ENCODE results near the gene LAMTOR3.

LAMTOR3 gene

GRCh38 chr4:99843413-99843812, 50.8 kb downstream of the LAMTOR3 start:
- in situ Hi-C loops (cut with MboI; ENCODE audit: low pct_unique_long_range_greater_than_20kb, low sequenced_read_pairs, unreplicated experiment), result no loop called here
- DNase-seq (ENCODE audit: low spot score), result no peak
- TF ChIP-seq, protein P1, sequence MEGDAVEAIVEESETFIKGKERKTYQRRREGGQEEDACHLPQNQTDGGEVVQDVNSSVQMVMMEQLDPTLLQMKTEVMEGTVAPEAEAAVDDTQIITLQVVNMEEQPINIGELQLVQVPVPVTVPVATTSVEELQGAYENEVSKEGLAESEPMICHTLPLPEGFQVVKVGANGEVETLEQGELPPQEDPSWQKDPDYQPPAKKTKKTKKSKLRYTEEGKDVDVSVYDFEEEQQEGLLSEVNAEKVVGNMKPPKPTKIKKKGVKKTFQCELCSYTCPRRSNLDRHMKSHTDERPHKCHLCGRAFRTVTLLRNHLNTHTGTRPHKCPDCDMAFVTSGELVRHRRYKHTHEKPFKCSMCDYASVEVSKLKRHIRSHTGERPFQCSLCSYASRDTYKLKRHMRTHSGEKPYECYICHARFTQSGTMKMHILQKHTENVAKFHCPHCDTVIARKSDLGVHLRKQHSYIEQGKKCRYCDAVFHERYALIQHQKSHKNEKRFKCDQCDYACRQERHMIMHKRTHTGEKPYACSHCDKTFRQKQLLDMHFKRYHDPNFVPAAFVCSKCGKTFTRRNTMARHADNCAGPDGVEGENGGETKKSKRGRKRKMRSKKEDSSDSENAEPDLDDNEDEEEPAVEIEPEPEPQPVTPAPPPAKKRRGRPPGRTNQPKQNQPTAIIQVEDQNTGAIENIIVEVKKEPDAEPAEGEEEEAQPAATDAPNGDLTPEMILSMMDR (IDR thresholded peaks at IDR 0.05; ENCODE audit: extremely low read depth, insufficient read depth, missing control alignments), result no peak

- no peak for DNase-seq (ENCODE audit: low spot score)
- TF ChIP-seq, protein P1 (IDR thresholded peaks at IDR 0.05; ENCODE audit: extremely low read depth, insufficient read depth, missing control alignments), result no peak
- in situ Hi-C loops (cut with MboI; ENCODE audit: low pct_unique_long_range_greater_than_20kb, low sequenced_read_pairs, unreplicated experiment), result no loop called here
These were observed 53.1 kb downstream of the LAMTOR3 start for GRCh38 chr4:99841129-99841528.

DNA sequence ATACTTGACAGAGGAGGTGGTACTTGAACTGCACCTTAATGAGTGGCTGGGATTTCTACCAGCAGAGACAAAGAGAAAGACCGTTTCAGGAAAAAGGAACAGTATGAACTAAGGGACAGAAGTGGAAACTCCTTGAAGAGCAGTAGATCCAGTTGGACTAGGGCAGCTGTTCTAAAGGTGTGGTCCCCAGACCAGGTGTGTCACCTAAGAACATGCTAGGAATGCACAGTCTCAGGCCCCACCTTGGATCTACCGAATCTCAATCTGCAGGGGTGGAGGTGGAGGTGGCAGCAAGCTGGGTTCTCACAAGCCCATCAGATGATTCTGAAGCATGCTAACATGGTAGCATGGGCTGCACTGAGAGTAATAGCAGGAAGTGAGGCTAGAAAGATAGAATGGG, 55.3 kb downstream of the LAMTOR3 start:
- no peak for DNase-seq (ENCODE audit: low spot score)
- in situ Hi-C loops (cut with MboI; ENCODE audit: low pct_unique_long_range_greater_than_20kb, low sequenced_read_pairs, unreplicated experiment), result no loop called here
- TF ChIP-seq, protein P1 (IDR thresholded peaks at IDR 0.05; ENCODE audit: extremely low read depth, insufficient read depth, missing control alignments), result no peak

GRCh38 chr4:99835942-99836341, 58.3 kb downstream of the LAMTOR3 start:
- in situ Hi-C loops (cut with MboI; ENCODE audit: low pct_unique_long_range_greater_than_20kb, low sequenced_read_pairs, unreplicated experiment), result no loop called here
- TF ChIP-seq, protein P1 (IDR thresholded peaks at IDR 0.05; ENCODE audit: extremely low read depth, insufficient read depth, missing control alignments), result no peak
- no peak for DNase-seq (ENCODE audit: low spot score)

DNA sequence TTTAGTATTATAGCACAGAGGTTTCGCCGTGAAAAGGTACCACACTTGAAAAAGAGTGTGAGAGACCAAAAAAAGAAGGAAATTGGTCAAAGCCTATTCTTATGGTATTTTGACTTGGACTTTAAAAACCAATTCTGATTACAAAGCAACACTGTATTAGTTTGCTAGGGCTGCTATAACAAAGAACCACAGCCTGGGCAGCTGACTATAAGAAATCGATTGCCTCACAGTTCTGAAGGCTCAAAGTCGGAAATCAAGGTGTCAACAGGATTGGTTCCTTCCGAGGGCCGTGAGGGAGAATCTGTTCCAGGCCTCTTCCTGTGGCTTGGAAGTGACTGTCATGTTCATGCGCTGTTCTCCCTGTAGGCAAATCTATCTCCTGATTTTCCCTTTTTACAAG, 59.7 kb downstream of the LAMTOR3 start:
- in situ Hi-C loops (cut with MboI; ENCODE audit: low pct_unique_long_range_greater_than_20kb, low sequenced_read_pairs, unreplicated experiment), result no loop called here
- TF ChIP-seq, protein P1 (IDR thresholded peaks at IDR 0.05; ENCODE audit: extremely low read depth, insufficient read depth, missing control alignments), result no peak

DNA sequence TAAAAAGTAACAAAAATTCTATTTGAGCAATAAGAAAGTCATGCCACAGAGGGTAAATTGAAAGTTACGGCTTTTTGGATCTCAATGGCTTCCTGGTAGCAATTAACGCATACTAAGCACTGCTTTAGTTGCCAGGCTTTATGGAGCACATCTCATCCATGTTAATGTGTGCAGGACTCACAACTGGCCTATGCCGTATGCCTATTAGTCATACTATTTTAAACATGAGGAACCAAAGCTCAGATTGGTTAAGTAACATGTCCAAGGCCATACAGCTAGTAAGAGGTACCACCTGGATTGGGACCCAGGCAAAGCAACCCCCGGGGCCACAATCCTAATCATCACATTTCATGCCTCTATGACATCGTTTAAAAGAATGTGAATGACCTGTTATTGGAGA, 60.5 kb downstream of the LAMTOR3 start:
- no peak for DNase-seq (ENCODE audit: low spot score)
- in situ Hi-C loops (cut with MboI; ENCODE audit: low pct_unique_long_range_greater_than_20kb, low sequenced_read_pairs, unreplicated experiment), result no loop called here
- TF ChIP-seq, protein P1 (IDR thresholded peaks at IDR 0.05; ENCODE audit: extremely low read depth, insufficient read depth, missing control alignments), result no peak

More for the DNA sequence above, 59.7 kb downstream of the LAMTOR3 start:
- DNase-seq (ENCODE audit: low spot score), result no peak

- no peak for DNase-seq (ENCODE audit: low spot score)
- TF ChIP-seq, protein P1 (IDR thresholded peaks at IDR 0.05; ENCODE audit: extremely low read depth, insufficient read depth, missing control alignments), result no peak
- in situ Hi-C loops (cut with MboI; ENCODE audit: low pct_unique_long_range_greater_than_20kb, low sequenced_read_pairs, unreplicated experiment), result no loop called here
These were observed 61.5 kb downstream of the LAMTOR3 start for GRCh38 chr4:99832758-99833157.
